ENCODE data around the gene CARD11.

CARD11 gene

DNA sequence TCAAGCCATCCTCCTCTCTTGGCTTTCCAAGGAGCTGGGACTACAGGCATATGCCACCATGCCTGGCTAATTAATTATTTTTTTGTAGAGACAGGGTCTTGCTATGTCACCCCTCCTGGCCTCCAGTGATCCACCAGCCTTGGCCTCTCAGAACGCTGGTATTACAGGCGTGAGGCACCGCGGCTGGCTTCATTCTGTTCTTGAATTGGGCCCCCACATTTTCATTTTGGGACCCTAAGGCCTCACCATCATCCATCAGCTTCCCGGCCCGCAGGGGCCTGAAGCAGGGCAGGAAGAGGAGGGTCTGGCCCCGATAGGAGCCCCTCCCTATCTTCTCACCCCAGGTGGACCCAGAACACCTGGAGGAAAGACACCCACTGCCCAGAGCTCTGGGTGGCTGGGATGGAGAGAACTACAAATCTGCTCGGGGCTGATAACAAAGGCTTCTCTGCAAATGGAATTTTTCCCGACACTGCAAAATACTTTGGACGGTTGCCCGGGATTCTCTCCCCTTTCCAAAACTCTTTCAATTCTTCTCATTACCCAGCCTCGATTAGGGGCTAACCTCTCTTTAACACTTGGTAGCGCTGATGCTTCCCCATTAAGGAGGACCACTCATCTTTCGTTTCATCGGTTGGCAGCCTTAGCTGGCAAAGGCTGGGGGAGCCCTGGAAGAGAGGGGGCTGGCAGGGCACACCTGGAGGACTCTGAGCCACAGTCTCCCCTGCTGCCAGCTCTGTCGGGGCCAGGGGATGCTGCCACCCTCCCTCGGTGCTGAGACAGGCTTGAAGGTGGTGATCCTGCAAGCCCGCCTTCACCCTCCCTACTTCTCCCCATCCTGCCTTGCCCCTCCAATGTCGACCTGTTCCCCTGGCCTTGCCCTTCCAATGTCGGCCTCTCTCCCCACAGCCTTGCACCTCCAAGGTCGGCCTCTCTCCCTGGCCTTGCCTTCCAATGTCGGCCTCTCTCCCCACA is 118.5 kb downstream of the CARD11 start:
- no peak for DNase-seq (ENCODE audit: low spot score)
- ChIA-PET CTCF (no interaction called here), POLR2A (ENCODE audit: low non-redundant PET) (no interaction called here)
- no peak overlapping the region for H3K27ac ChIP-seq
- TF ChIP-seq, protein P1, sequence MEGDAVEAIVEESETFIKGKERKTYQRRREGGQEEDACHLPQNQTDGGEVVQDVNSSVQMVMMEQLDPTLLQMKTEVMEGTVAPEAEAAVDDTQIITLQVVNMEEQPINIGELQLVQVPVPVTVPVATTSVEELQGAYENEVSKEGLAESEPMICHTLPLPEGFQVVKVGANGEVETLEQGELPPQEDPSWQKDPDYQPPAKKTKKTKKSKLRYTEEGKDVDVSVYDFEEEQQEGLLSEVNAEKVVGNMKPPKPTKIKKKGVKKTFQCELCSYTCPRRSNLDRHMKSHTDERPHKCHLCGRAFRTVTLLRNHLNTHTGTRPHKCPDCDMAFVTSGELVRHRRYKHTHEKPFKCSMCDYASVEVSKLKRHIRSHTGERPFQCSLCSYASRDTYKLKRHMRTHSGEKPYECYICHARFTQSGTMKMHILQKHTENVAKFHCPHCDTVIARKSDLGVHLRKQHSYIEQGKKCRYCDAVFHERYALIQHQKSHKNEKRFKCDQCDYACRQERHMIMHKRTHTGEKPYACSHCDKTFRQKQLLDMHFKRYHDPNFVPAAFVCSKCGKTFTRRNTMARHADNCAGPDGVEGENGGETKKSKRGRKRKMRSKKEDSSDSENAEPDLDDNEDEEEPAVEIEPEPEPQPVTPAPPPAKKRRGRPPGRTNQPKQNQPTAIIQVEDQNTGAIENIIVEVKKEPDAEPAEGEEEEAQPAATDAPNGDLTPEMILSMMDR (conservative IDR thresholded peaks at IDR 0.05; ENCODE audit: low read depth), result no peak

DNA sequence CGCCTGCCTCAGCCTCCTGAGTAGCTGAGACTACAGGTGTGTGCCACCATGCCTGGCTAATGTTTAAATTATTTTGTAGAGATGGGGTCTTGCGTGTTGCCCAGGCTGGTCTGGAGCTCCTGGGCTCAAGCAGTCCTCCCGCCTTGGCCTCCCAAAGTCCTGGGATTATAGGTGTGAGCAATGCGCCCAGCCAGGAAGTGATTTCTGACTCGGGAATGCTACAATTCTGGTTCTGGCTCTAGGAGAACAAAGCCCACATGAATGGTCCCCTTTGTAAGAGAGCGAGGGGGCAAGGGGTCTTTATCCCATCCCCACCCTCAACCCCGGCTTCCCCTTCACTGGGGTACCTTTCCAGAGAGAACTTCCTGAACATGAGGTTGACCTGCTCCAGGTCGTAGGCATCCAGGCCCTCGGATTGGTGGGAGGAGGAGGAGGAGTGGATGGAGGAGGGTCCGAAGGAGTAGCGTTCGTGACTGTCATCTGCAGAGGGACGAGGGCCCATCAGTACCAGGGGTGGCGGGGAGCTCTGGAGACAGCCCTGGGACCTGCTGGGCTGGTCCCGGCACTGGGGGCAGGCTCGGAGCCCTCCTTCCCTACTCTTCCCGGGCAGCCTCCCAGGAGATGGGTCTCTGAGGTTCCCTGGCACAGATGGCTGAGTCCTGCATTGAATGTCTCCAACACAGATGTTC is 119.6 kb downstream of the CARD11 start:
- TF ChIP-seq, protein P1 (conservative IDR thresholded peaks at IDR 0.05; ENCODE audit: low read depth), result no peak

DNA sequence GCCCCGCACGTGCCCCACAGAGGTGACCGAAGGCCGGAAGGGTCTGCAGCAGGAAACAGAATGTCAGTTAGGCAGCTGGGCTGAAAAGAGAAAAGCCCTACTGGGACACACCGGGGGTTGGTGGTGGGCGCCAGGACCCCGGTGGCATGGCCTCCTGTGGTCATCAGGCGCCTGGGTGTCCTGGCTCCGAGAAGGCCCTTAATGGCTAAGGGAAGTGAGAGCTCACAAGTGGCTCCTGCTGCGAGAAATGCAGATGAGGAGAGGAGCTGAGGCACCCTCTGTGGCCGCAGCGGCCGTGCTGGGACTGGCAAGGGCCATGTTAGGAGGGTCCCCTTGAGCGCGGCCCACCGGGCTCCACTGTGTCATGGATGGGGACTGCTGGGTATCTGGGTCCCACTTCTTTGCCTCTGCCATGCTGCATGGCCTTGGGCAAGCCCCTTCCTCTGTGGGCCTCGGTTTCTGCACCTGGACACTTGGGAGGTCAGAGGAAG is 120.3 kb downstream of the CARD11 start:
- no peak overlapping the region for H3K27ac ChIP-seq
- TF ChIP-seq, protein P1 (conservative IDR thresholded peaks at IDR 0.05; ENCODE audit: low read depth), result no peak
- CTCF ChIA-PET, result no interaction called here
- no peak for DNase-seq (ENCODE audit: low spot score)
- POLR2A ChIA-PET (ENCODE audit: low non-redundant PET), result no interaction called here

More for the DNA sequence above, 119.6 kb downstream of the CARD11 start:
- no peak overlapping the region for H3K27ac ChIP-seq
- ChIA-PET CTCF (no interaction called here), POLR2A (ENCODE audit: low non-redundant PET) (no interaction called here)
- peak; percentile 11 for DNase-seq (ENCODE audit: low spot score)

DNA sequence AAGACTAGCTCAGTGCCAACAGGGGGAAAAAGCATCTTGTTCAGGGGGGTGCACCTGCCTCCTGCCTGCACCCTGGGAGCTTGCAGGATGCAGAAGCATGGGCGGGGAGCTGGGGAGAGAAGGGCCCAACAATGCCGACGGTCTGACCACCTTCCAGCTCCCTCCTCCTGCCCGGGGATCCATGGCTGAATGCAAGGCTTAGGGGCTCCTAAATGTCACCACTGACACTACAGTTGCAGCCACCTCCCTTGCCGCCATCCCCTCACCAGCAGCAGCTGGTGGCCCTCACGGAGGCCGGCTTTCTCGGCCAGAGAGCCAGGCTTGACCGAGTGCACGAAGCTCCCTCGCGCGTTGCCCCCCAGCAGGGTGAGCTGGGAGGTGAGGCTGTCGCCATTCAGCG is 120.8 kb downstream of the CARD11 start:
- ChIA-PET POLR2A (ENCODE audit: low non-redundant PET) (no interaction called here), CTCF (no interaction called here)
- TF ChIP-seq, protein P1 (conservative IDR thresholded peaks at IDR 0.05; ENCODE audit: low read depth), result no peak
- DNase-seq (ENCODE audit: low spot score), result no peak
- H3K27ac ChIP-seq, result no peak overlapping the region

DNA sequence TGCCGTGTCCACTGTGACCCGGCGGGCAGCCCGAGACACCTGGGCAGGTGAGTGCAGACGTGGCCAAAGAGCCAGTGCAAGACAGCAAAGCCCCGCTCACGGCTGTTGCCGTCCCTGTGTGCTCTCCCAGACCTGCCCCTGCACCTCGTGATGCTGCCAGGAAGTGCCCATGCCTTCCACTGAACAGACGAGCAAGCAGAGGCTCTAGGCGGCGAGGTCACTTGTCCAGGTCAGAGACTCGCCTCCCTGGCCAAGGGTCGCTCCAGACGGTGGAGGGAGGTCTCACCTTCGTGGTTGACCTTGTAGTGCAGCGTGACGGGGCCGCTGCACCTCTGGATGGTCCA is 121.3 kb downstream of the CARD11 start:
- no peak overlapping the region for H3K27ac ChIP-seq
- CTCF ChIA-PET, result interaction anchor here (0.6 kb wide), 1 partner anchor 1568 kb away, joined by 3 read pairs; no protein-coding TSS in a partner anchor
- DNase-seq (ENCODE audit: low spot score), result no peak
- POLR2A ChIA-PET (ENCODE audit: low non-redundant PET), result interaction anchor here (0.5 kb wide), 1 partner anchor 378 kb away, joined by 3 read pairs; the partner anchor contains the start of gene SDK1
- TF ChIP-seq, protein P1 (conservative IDR thresholded peaks at IDR 0.05; ENCODE audit: low read depth), result no peak

DNA sequence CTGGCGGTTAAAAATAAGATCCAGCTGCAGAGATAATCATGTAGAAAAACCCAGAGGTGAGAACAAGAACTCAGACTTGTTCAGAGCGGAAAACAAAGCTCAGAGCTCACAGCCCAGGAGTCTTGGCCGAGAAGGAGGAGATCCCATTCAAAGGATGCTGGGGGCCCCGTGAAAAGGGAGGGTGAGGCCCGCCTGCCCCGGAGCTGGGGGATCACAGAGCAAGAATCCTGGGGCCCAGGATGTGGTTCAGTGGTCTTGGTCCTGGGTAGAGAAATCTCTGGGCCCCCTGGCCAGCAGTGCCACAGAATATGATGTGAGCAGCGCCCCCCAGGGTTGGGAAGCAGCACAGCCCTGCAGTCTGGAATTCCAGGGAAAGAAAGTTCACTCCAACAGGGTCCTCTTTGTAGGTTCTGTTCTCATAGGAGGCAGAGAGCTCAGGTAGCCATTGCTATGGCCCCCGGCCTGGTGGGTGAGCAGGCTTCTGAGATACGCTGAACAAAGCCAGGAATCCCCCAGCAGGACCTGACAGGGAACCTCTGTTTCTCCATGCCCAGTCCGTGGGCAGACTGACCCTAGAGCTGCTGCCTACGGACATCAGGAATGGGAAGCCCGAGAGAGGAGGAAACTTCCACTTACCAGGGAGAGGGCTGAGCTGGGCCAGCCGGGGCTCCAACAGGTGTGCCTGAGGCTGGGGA is 121.9 kb downstream of the CARD11 start:
- no peak overlapping the region for H3K27ac ChIP-seq
- TF ChIP-seq, protein P1 (conservative IDR thresholded peaks at IDR 0.05; ENCODE audit: low read depth), result no peak; the same call in 1 of the 2 replicates
- no peak for DNase-seq (ENCODE audit: low spot score)
- CTCF ChIA-PET, result interaction anchor here (0.6 kb wide), 1 partner anchor 1568 kb away, joined by 3 read pairs; no protein-coding TSS in a partner anchor
- POLR2A ChIA-PET (ENCODE audit: low non-redundant PET), result interaction anchor here (0.5 kb wide), 1 partner anchor 379 kb away, joined by 3 read pairs; the partner anchor contains the start of gene SDK1

Measured in RWPE1 (cell line).